ENCODE results near the gene MAN1A2.

DNA sequence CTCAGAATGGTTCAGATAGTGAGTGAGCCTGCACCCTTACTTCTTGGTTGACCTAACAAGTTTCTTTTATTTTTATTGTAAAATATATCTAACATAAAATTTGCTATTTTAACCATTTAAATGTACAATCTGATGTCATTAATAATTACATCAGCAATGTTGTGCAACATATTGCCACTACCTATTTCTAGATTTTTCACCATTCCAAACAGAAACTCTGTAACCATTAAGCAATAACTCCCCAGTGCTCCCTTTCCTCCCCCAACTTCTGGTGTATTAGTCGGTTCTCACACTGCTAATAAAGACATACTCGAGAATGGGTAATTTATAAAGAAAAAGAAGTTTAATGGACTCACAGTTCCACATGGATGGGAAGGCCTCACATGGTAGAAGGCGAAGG, 162.4 kb downstream of the MAN1A2 start:
- TF ChIP-seq EZH2 (IDR thresholded peaks at IDR 0.05; ENCODE audit: borderline replicate concordance, low read depth, low read length, severe bottlenecking) (no peak), CTCF (IDR thresholded peaks at IDR 0.05; ENCODE audit: borderline replicate concordance, extremely low read depth, low read length, poor library complexity, severe bottlenecking) (no peak)

Measured in DND-41 (cell line).